Stimulated activated CD4-positive, alpha-beta T cell treated with anti-CD3 and anti-CD28 coated beads, Interleukin-4, amount 100 ng/mL, for 4 hours (primary cell): Measurements from ENCODE around the gene CFP.

Experiments used
- DNase-seq, 2 experiments: peaks; one replicate each; pipeline ENCODE4 v3.0.0-alpha.2; 2020

Gene CFP

DNA sequence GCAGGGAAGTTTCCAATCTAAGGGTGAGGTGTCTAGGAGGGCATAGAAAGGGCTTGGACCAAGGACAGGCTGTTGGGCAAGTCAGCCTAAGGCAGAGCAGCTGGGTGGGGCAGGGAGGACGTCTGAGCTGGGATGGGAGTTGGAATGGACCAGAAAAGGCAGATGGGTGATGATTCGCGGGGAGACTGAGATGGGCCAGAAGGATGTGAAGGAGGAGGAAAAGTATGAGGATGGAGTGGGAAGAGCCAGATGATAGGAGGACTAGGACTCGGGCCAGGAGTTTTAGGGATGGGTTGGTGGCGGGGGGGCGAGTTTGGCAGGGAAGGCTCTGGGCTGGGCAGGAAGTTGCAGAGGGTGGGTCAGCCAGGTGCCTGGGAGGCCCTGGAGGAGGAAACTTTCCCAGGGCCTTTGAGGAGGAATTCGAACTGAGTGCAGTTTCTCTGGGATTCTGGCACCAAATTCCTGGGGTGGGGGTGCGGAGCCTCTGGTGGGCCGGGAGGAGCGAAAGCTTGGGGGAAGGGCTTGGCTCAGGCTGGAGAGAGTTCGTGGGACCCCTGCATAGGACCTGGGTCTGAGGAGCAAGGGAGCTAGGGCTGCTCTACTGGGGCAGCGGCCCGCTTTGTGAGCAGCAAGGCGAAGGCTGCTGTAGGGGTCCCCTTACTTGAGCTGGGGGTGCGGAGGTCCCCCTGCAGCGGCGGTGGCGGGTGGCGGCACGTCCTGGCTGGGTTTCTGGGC lies 56.2 kb downstream of the CFP start:
- no peak for DNase-seq
